Measurements from ENCODE around the gene HSPH1. TPM values are rescaled to one million over a fixed set of nuclear protein-coding genes. Genes with fewer than 3 reads are reported as not detected.
A peak's percentile ranks its signal among the peaks of the same experiment; 100 is the strongest.

Gene HSPH1
- total RNA-seq, 1 donor from 2014 or later: 94.9 TPM

DNA sequence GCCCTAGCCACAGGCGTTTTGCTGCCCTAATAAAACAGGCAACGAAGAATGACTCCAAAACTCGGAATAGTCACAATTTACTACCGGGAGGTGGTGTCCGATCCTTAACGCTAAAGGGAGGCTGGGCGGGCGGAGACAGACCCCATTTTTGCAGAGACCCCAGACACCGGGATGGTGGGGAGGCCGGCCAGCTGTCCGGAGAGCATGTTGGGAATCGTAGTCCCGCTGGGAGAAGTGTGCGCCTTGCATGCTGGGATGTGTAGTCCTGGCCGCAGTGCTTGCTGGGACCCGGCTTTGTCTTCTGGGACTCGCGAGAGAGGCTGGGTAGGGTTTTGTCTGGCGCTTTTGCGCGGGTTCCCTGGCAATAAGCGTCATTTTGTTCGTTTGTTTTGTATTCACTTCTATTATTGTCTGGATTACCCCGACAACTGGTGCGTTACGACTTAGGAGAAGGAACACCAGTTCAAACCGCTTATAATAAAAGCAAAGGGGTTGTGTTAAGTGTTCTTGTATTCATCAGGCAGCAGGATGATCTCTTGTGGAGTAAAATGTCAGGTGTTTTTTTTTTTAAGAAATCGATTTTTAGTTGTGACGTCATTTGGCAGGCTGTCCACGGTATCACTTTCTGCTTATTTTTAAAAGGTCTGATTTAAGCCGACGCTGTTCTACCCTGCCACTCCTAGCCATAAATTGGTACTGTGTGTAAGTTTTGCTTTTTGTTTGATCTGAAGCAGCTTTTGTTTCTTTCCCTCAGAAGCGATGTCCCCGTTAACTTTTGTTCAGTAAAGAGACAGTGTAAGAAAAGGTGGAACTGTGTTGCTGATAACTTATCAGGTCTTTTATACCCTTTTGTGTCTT lies 676 bp upstream of the HSPH1 start:
- peaks cover 27% of the 10 kb centered on the region for H3K4me1 Mint-ChIP-seq
- Histone ChIP-seq H3K79me2 (ENCODE audit: low read depth) (peaks cover 42% of the 10 kb centered on the region), H3K9ac (peak overlapping the region; percentile 66), H3K4me1 (peaks cover 25% of the 10 kb centered on the region), H3K4me3 (peak overlapping the region; percentile 71), H2AFZ (replicated peaks) (peak overlapping the region; percentile 98), H3K27me3 (no peaks in the 10 kb centered on the region), H3K9me3 (ENCODE audit: low read depth) (no peaks in the 10 kb centered on the region), H3K4me2 (peak overlapping the region; percentile 97), H3K27ac (no peak overlapping the region), H4K20me1 (ENCODE audit: low read depth) (peaks cover 16% of the 10 kb centered on the region), H3F3A (ENCODE audit: low read depth) (peaks cover 8% of the 10 kb centered on the region), H3K36me3 (peaks cover 4% of the 10 kb centered on the region)
- peaks cover 7% of the 10 kb centered on the region for H3K27me3 Mint-ChIP-seq (ENCODE audit: insufficient read depth, low read depth)
- TF ChIP-seq CTCF (IDR thresholded peaks at IDR 0.05): no peak
- TF ChIP-seq EZH2phosphoT487 (IDR thresholded peaks at IDR 0.05): no peak
- TF ChIP-seq EZH2 (IDR thresholded peaks at IDR 0.05): no peak
- H3K36me3 Mint-ChIP-seq: peaks cover 2% of the 10 kb centered on the region
- peak overlapping the region; percentile 72 for H3K27ac Mint-ChIP-seq
- DNase-seq (ENCODE audit: low spot score): peak; percentile 98
- H3K9me3 Mint-ChIP-seq: no peaks in the 10 kb centered on the region
- H3K4me3 Mint-ChIP-seq: peak overlapping the region; percentile 96

DNA sequence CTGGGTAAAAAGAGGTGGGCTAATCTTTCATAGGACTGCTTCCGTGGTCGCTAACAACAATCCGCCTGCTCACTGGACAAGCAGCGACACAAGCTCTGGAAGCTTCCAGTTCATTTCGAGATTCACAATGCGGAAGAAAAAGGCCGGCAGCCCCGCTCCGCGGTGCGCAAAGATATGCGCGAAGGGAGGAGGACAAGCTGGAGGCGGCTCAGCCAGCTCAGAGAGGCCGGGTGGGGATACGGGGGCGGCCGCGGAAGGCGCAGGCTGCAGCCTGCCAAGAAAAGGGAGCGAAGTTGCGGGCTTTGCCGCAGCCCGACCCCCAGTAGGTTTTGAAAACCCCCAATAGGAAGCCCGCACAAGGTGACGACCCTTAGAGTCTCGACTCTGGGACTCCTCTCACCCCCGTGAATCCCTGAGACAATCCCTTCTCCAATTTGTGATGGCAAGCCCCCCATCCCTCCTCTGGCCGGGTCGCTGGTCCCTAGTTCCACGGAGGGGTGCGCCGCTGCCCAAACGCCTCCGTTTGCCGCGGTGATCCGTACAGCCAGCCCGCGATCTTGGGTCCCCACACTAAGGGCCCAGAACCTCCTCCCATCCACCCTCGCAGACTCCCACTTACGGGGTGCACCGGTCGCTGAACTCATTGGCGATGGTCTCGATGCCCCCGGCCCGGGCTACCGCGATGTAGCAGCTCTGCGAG lies 697 bp downstream of the HSPH1 start:
- peaks cover 4% of the 10 kb centered on the region for H3K36me3 ChIP-seq
- no peaks in the 10 kb centered on the region for H3K27me3 ChIP-seq
- peaks cover 27% of the 10 kb centered on the region for H3K4me1 Mint-ChIP-seq
- H3K4me3 ChIP-seq: peak overlapping the region; percentile 71
- H3K4me1 ChIP-seq: peaks cover 25% of the 10 kb centered on the region
- H3K27ac Mint-ChIP-seq: peak overlapping the region; percentile 91
- H3K4me3 Mint-ChIP-seq: peak overlapping the region; percentile 96
- H3K36me3 Mint-ChIP-seq: peaks cover 4% of the 10 kb centered on the region
- H4K20me1 ChIP-seq (ENCODE audit: low read depth): peaks cover 16% of the 10 kb centered on the region
- no peaks in the 10 kb centered on the region for H3K9me3 ChIP-seq (ENCODE audit: low read depth)
- peaks cover 51% of the 10 kb centered on the region for H3K79me2 ChIP-seq (ENCODE audit: low read depth)
- peak overlapping the region; percentile 98 for H2AFZ ChIP-seq (replicated peaks)
- H3K9me3 Mint-ChIP-seq: no peaks in the 10 kb centered on the region
- peak; percentile 78 for DNase-seq (ENCODE audit: low spot score)
- H3K27ac ChIP-seq: peak overlapping the region; percentile 49
- peak overlapping the region; percentile 58 for H3K9ac ChIP-seq
- no peak for TF ChIP-seq EZH2phosphoT487 (IDR thresholded peaks at IDR 0.05)
- TF ChIP-seq CTCF (IDR thresholded peaks at IDR 0.05): no peak
- no peak for TF ChIP-seq EZH2 (IDR thresholded peaks at IDR 0.05)
- peaks cover 7% of the 10 kb centered on the region for H3K27me3 Mint-ChIP-seq (ENCODE audit: insufficient read depth, low read depth)
- peaks cover 8% of the 10 kb centered on the region for H3F3A ChIP-seq (ENCODE audit: low read depth)
- peak overlapping the region; percentile 97 for H3K4me2 ChIP-seq

DNA sequence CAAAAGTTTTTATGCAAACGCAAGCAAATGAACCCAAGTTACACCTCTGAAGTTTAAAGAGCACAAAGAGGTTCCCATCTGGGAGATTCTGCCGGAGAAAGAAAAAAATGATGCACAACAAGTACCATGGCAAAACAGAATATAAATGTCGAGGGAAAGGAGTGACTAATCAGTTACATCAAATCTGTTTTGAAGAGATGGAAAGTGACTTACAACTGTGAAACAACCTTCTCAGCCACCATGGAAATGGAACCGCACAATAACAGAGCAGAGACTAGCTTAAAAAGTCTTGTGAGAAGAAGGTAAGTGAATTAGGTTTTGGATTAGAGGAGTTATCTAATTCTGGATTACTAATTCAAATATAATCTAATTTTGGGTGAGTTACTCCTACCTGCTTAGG lies 2.4 kb downstream of the HSPH1 start:
- Mint-ChIP-seq H3K4me3 (peak overlapping the region; percentile 96), H3K9me3 (no peaks in the 10 kb centered on the region)
- no peaks in the 10 kb centered on the region for H3K27me3 ChIP-seq

More for the DNA sequence above, 2.4 kb downstream of the HSPH1 start:
- Mint-ChIP-seq H3K27me3 (ENCODE audit: insufficient read depth, low read depth) (peaks cover 4% of the 10 kb centered on the region), H3K36me3 (peaks cover 15% of the 10 kb centered on the region), H3K27ac (peak overlapping the region; percentile 21), H3K4me1 (peaks cover 27% of the 10 kb centered on the region)
- H3K79me2 ChIP-seq (ENCODE audit: low read depth): peaks cover 58% of the 10 kb centered on the region
- peaks cover 16% of the 10 kb centered on the region for H4K20me1 ChIP-seq (ENCODE audit: low read depth)
- peak overlapping the region; percentile 71 for H3K4me3 ChIP-seq
- H3K4me2 ChIP-seq: peak overlapping the region; percentile 97
- no peak overlapping the region for H3K27ac ChIP-seq
- no peak for DNase-seq (ENCODE audit: low spot score)
- H3K9ac ChIP-seq: no peak overlapping the region
- no peak overlapping the region for H2AFZ ChIP-seq (replicated peaks)
- H3F3A ChIP-seq (ENCODE audit: low read depth): peaks cover 8% of the 10 kb centered on the region
- TF ChIP-seq EZH2phosphoT487 (IDR thresholded peaks at IDR 0.05) (no peak), EZH2 (IDR thresholded peaks at IDR 0.05) (no peak), CTCF (IDR thresholded peaks at IDR 0.05) (no peak)
- H3K9me3 ChIP-seq (ENCODE audit: low read depth): no peaks in the 10 kb centered on the region
- peaks cover 25% of the 10 kb centered on the region for H3K4me1 ChIP-seq
- peaks cover 17% of the 10 kb centered on the region for H3K36me3 ChIP-seq

Data from neural progenitor cell (in vitro differentiated cells).